SK-N-SH (cell line): Measurements from ENCODE around the gene METRNL. TPM values are rescaled to one million over a fixed set of nuclear protein-coding genes. Genes with fewer than 3 reads are reported as not detected.

Experiments
- CTCF ChIA-PET: fragments of 300-600, 350-600 bp; formaldehyde crosslinking; extraction: SDS; loops from one replicate; lab custom pipeline; 2021; lab: Yijun Ruan, JAX
- POLR2A ChIA-PET: fragments of 350-600 bp; sonication (Branson Sonifier 250); formaldehyde crosslinking; extraction: SDS; loops from one replicate; lab custom pipeline; 2020; ENCODE audit warnings: antibody characterized with exemption, inconsistent platforms; lab: Yijun Ruan, JAX
- DNase-seq: peaks from one replicate; pipeline ENCODE4 v3.0.0; 2012
- H2AFZ ChIP-seq: fragments of 200-600 bp; sonication (generic); 2 replicates; pipeline ENCODE4 v1.8.1; 2016; ENCODE audit warnings: antibody characterized with exemption, mild to moderate bottlenecking, low read depth
- H3F3A ChIP-seq: fragments of 200-600 bp; sonication (generic); replicated peaks from 2 replicates; pipeline ENCODE3; 2016; ENCODE audit warnings: antibody characterized with exemption, mild to moderate bottlenecking; ENCODE audit not compliant: insufficient read depth
- H3K27ac ChIP-seq, 2 experiments: fragments of 200-500 bp in 1 of 2; fragments of 200-600 bp in 1 of 2; sonication (Bioruptor generic) in 1 of 2; sonication (generic), shearing (Covaris generic) in 1 of 2; 2 replicates each; pipeline versions ENCODE4 v1.5.1 to v1.6.1; 2014 to 2016; ENCODE audit warnings: low read depth in 2 of 2, inconsistent platforms in 1 of 2, low read length in 1 of 2, mild to moderate bottlenecking in 1 of 2, mixed read lengths in 1 of 2
- H3K27me3 ChIP-seq: fragments of 200-600 bp; sonication (generic), shearing (Covaris generic); 2 replicates; pipeline ENCODE4 v1.6.1; 2016; ENCODE audit warnings: mixed run types; ENCODE audit not compliant: insufficient read depth
- H3K36me3 ChIP-seq, 2 experiments: fragments of 200-500 bp in 1 of 2; fragments of 200-600 bp in 1 of 2; sonication (Bioruptor generic) in 1 of 2; sonication (generic) in 1 of 2; replicated peaks in 1 of 2; 2 replicates each; pipeline versions ENCODE3 to v1.5.1; 2014 to 2016; ENCODE audit warnings: low read length in 1 of 2, mild to moderate bottlenecking in 1 of 2; ENCODE audit not compliant: insufficient read depth in 2 of 2, control insufficient read depth in 1 of 2
- H3K4me1 ChIP-seq, 2 experiments: fragments of 200-500 bp in 1 of 2; fragments of 200-600 bp in 1 of 2; sonication (Bioruptor generic) in 1 of 2; sonication (generic), shearing (Covaris generic) in 1 of 2; 2 replicates each; pipeline versions ENCODE4 v1.5.1 to v1.6.1; 2014 to 2016; ENCODE audit warnings: low read depth in 1 of 2, low read length in 1 of 2, mixed run types in 1 of 2; ENCODE audit not compliant: insufficient read depth in 2 of 2, control insufficient read depth in 1 of 2
- H3K4me2 ChIP-seq: fragments of 200-600 bp; sonication (generic), shearing (Covaris generic); 2 replicates; pipeline ENCODE4 v1.6.1; 2017; ENCODE audit warnings: mixed run types
- H3K4me3 ChIP-seq, 2 experiments: fragments of 200-500 bp in 1 of 2; fragments of 200-600 bp in 1 of 2; sonication (Bioruptor generic) in 1 of 2; sonication (generic), shearing (Covaris generic) in 1 of 2; 2 replicates each; pipeline versions ENCODE4 v1.5.1 to v1.8.1; 2014 to 2016; ENCODE audit warnings: low read depth in 2 of 2, inconsistent platforms in 1 of 2, low read length in 1 of 2, mild to moderate bottlenecking in 1 of 2, mixed read lengths in 1 of 2, moderate library complexity in 1 of 2
- H3K79me2 ChIP-seq: fragments of 200-600 bp; sonication (generic); 2 replicates; pipeline ENCODE4 v1.8.1; 2017; ENCODE audit warnings: mild to moderate bottlenecking; ENCODE audit not compliant: insufficient read depth
- H3K9ac ChIP-seq: fragments of 200-600 bp; sonication (generic); 2 replicates; pipeline ENCODE4 v1.6.1; 2017; ENCODE audit warnings: mixed run types
- H3K9me2 ChIP-seq: fragments of 200-600 bp; sonication (generic); 2 replicates; pipeline ENCODE4 v1.6.1; 2017; ENCODE audit warnings: mixed run types
- H3K9me3 ChIP-seq: fragments of 200-600 bp; sonication (generic); 2 replicates; pipeline ENCODE4 v1.6.1; 2017; ENCODE audit warnings: mixed run types, mild to moderate bottlenecking, moderate library complexity
- H4K20me1 ChIP-seq: fragments of 200-600 bp; sonication (generic); 2 replicates; pipeline ENCODE4 v1.6.1; 2017; ENCODE audit warnings: mild to moderate bottlenecking, mixed run types; ENCODE audit not compliant: insufficient read depth
- CHD2 ChIP-seq: fragments of 150-350 bp; IDR thresholded peaks from 2 replicates; pipeline ENCODE4 v1.6.1; 2018; ENCODE audit warnings: low read length; ENCODE audit not compliant: partially characterized antibody
- EZH2phosphoT487 ChIP-seq: fragments of 200-600 bp; sonication (generic); IDR thresholded peaks from 2 replicates; pipeline ENCODE4 v1.6.1; 2017; ENCODE audit warnings: low read depth, mixed run types, mild to moderate bottlenecking, antibody characterized with exemption, moderate library complexity, borderline replicate concordance
- FOXM1 ChIP-seq: IDR thresholded peaks from 2 replicates; pipeline ENCODE4 v1.4.0; 2012; ENCODE audit warnings: low read depth, mild to moderate bottlenecking
- GATA2 ChIP-seq: sonication (generic); formaldehyde crosslinking; IDR thresholded peaks from 2 replicates; pipeline ENCODE4 v1.5.0; 2020; ENCODE audit warnings: mild to moderate bottlenecking, missing genetic modification reagents
- RCOR1 ChIP-seq: fragments of 150-350 bp; IDR thresholded peaks from 2 replicates; pipeline ENCODE4 v1.6.1; 2017; ENCODE audit warnings: antibody characterized with exemption, low read length
- RXRA ChIP-seq: IDR thresholded peaks from 2 replicates; pipeline ENCODE4 v1.4.0; 2012; ENCODE audit warnings: low read depth, mild to moderate bottlenecking, borderline replicate concordance
- SIN3A ChIP-seq: IDR thresholded peaks from 2 replicates; pipeline ENCODE4 v1.6.1; 2012; ENCODE audit warnings: low read depth, mild to moderate bottlenecking, low read length, moderate library complexity, borderline replicate concordance
- WGBS: methylation state at CpG from one replicate; pipeline ENCODE4 v1.1.6; 2017; ENCODE audit warnings: low lambda C conversion rate; 5-methylcytosine and 5-hydroxymethylcytosine counted together
- polyA plus RNA-seq, 3 experiments: library from polyadenylated mRNA; depleted of rRNA; stranded (reverse); fragments of >200 nt; gene quantifications; 2 replicates each; pipeline ENCODE4 v1.2.3, GENCODE V29; 2012
- TF ChIP-seq, protein P1 (sequence below): IDR thresholded peaks from 2 replicates; pipeline ENCODE4 v1.4.0; 2012; ENCODE audit warnings: low read depth
- TF ChIP-seq, protein P2 (sequence below): fragments of 200-600 bp; sonication (generic); IDR thresholded peaks from 2 replicates; pipeline ENCODE4 v1.6.1; 2017; ENCODE audit warnings: antibody characterized with exemption, mild to moderate bottlenecking, moderate library complexity
- TF ChIP-seq, protein P3 (sequence below): fragments of 150-350 bp; IDR thresholded peaks from 2 replicates; pipeline ENCODE4 v1.6.1; 2017; ENCODE audit warnings: antibody characterized with exemption, low read length, low read depth, borderline replicate concordance
- TF ChIP-seq, protein P4 (sequence below): IDR thresholded peaks from 2 replicates; pipeline ENCODE4 v1.4.0; 2012; ENCODE audit warnings: low read depth, borderline replicate concordance

The METRNL gene
- polyA plus RNA-seq, 1 of the 3 experiments (the other 2 are of a cell fraction): 75.5 TPM

DNA sequence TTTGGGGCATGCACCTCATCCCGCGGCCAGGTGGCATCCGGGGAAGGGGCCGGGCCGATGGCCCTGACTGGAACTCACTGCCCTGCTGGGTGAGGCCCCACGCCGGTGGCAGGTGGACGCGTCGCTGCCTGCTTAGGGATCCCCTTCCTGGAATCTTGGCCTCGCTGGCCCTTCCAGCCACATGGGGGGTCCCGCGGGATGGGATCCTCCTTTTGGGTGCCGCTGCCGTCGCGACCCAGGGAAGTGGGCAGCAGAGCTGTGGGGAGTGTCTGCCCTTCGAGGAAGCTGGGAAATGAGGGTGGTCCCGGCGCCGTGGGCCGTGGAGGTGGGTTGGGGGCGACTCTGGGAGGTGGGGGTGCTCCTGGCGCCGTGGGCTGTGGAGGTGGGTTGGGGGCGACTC is 12.8 kb downstream of the METRNL start:
- no peaks in the 10 kb centered on the region for H3K9me2 ChIP-seq
- H3K9ac ChIP-seq: no peak overlapping the region
- no peaks in the 10 kb centered on the region for H3K9me3 ChIP-seq
- H3K4me3 ChIP-seq: no peak overlapping the region
- H3K79me2 ChIP-seq: peaks cover 59% of the 10 kb centered on the region
- WGBS: 96% methylated on average over 19 of the region's 26 CpGs
- H3K27ac ChIP-seq: no peak overlapping the region
- DNase-seq: no peak
- TF ChIP-seq CHD2 (no peak), SIN3A (no peak), GATA2 (CRISPR knock-in tag) (no peak)
- TF ChIP-seq, protein P1, sequence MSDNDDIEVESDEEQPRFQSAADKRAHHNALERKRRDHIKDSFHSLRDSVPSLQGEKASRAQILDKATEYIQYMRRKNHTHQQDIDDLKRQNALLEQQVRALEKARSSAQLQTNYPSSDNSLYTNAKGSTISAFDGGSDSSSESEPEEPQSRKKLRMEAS: no peak
- TF ChIP-seq, protein P2, sequence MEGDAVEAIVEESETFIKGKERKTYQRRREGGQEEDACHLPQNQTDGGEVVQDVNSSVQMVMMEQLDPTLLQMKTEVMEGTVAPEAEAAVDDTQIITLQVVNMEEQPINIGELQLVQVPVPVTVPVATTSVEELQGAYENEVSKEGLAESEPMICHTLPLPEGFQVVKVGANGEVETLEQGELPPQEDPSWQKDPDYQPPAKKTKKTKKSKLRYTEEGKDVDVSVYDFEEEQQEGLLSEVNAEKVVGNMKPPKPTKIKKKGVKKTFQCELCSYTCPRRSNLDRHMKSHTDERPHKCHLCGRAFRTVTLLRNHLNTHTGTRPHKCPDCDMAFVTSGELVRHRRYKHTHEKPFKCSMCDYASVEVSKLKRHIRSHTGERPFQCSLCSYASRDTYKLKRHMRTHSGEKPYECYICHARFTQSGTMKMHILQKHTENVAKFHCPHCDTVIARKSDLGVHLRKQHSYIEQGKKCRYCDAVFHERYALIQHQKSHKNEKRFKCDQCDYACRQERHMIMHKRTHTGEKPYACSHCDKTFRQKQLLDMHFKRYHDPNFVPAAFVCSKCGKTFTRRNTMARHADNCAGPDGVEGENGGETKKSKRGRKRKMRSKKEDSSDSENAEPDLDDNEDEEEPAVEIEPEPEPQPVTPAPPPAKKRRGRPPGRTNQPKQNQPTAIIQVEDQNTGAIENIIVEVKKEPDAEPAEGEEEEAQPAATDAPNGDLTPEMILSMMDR: no peak
- TF ChIP-seq, protein P3, sequence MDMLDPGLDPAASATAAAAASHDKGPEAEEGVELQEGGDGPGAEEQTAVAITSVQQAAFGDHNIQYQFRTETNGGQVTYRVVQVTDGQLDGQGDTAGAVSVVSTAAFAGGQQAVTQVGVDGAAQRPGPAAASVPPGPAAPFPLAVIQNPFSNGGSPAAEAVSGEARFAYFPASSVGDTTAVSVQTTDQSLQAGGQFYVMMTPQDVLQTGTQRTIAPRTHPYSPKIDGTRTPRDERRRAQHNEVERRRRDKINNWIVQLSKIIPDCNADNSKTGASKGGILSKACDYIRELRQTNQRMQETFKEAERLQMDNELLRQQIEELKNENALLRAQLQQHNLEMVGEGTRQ: no peak
- POLR2A ChIA-PET: interaction anchor here (0.6 kb wide), 1 partner anchor 14 kb away, joined by 3 read pairs; no protein-coding TSS in a partner anchor
- no peak overlapping the region for H2AFZ ChIP-seq
- no peaks in the 10 kb centered on the region; a peak in 1 of 4 replicates for H3K4me1 ChIP-seq
- H3K27me3 ChIP-seq: no peaks in the 10 kb centered on the region
- H3K4me2 ChIP-seq: no peak overlapping the region
- CTCF ChIA-PET: interaction anchor here (1.5 kb wide), 1 partner anchor 40 kb away, joined by 3 read pairs; no protein-coding TSS in a partner anchor
- peaks cover 31 to 58% of the 10 kb centered on the region in 2 experiments for H3K36me3 ChIP-seq
- peaks cover 89% of the 10 kb centered on the region for H4K20me1 ChIP-seq
- H3F3A ChIP-seq: peaks cover 10% of the 10 kb centered on the region

DNA sequence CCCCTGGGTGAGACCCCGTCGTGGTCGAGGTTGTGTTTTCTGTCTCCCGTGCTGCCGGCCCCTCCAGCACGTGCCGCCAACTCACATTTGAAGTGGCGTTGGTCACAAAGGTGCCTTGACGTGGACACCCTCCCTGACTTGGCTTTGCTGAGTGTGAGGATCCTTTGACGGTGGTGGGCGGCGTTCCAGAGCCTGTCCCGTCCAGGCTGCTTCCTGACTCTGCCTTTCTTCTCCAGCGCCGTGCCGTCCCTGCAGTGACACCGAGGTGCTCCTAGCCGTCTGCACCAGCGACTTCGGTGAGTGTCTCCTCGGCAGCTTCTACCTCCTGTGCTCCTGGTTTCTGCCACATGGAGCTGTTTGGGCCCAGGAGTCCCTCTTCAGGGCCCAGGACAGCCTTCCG is 13.5 kb downstream of the METRNL start:
- Histone ChIP-seq H4K20me1 (peaks cover 83% of the 10 kb centered on the region), H3K9ac (no peak overlapping the region), H3K36me3 (peaks cover 31 to 53% of the 10 kb centered on the region in 2 experiments), H3K27ac (no peak overlapping the region), H3K9me2 (no peaks in the 10 kb centered on the region), H3K27me3 (no peaks in the 10 kb centered on the region), H3K79me2 (peaks cover 52% of the 10 kb centered on the region), H3K4me1 (no peaks in the 10 kb centered on the region; a peak in 1 of 4 replicates), H3K4me2 (no peak overlapping the region), H2AFZ (no peak overlapping the region), H3K4me3 (no peak overlapping the region), H3K9me3 (no peaks in the 10 kb centered on the region), H3F3A (peaks cover 10% of the 10 kb centered on the region)
- WGBS: 91% methylated on average over 22 of the region's 22 CpGs
- POLR2A ChIA-PET: no interaction called here
- CTCF ChIA-PET: interaction anchor here (1.1 kb wide), 1 partner anchor 207 kb away, joined by 3 read pairs; no protein-coding TSS in a partner anchor
- no peak for DNase-seq
- TF ChIP-seq RXRA: no peak
- TF ChIP-seq, protein P4, sequence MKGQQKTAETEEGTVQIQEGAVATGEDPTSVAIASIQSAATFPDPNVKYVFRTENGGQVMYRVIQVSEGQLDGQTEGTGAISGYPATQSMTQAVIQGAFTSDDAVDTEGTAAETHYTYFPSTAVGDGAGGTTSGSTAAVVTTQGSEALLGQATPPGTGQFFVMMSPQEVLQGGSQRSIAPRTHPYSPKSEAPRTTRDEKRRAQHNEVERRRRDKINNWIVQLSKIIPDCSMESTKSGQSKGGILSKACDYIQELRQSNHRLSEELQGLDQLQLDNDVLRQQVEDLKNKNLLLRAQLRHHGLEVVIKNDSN: no peak
- TF ChIP-seq, protein P2: no peak
- no peak for TF ChIP-seq GATA2 (CRISPR knock-in tag)
- TF ChIP-seq EZH2phosphoT487: no peak
- no peak for TF ChIP-seq RCOR1
- TF ChIP-seq FOXM1: no peak
